Stimulated activated CD8-positive, alpha-beta memory T cell treated with anti-CD3 and anti-CD28 coated beads, Interleukin-4, amount 100 ng/mL, for 1 hour (primary cell): ENCODE results near the gene CCDC172.

Experiments
- DNase-seq, 2 donors: peaks; one replicate each; pipeline ENCODE4 v3.0.0-alpha.2; 2020; ENCODE audit warnings: low read depth in 2 of 2, low spot score in 1 of 2

The CCDC172 gene

DNA sequence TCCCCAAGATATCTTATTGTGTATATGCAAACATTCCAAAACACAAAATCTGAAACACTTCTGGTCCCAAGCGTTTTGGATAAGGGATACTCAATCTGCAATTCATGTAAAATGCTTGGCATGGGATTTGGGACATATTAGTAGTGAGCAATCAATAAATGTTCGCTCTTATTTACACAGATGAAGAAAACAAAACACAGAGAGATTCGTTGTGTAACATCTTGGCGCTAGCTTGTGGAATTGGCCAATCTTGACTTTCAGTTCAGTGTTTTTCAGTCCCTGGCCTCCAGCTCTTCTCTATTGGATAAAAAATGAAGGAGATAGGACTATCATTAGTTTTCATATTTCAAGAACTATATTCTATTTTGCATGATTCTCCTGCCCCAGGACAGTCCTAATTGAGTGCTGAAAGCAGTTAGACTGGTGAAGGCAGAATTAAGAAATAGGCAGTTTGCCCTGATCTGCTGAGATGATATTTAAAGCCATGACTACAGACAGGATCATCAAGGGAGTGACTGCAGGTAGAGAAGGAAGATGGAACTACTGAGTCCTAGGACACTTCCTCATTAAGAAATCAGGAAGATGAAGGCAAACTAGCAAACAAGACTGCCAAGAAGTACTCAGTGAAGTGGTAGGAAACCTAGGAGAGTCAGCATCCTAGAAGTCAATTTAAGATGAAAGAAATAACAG, 105.2 kb downstream of the CCDC172 start:
- DNase-seq, result no peak
